GM21825 (cell line): ENCODE results near the gene TRAP1.

Experiments used
- ATAC-seq: cut with Tn5 transposase; IDR thresholded peaks from one replicate; pipeline ENCODE4 v1.9.1; 2021; ENCODE audit warnings: mild to moderate bottlenecking, moderate library complexity; ENCODE audit not compliant: unreplicated experiment

The TRAP1 gene

GRCh38 chr16:3737181-3737580 lies 19.9 kb upstream of the TRAP1 start:
- ATAC-seq: no peak

DNA sequence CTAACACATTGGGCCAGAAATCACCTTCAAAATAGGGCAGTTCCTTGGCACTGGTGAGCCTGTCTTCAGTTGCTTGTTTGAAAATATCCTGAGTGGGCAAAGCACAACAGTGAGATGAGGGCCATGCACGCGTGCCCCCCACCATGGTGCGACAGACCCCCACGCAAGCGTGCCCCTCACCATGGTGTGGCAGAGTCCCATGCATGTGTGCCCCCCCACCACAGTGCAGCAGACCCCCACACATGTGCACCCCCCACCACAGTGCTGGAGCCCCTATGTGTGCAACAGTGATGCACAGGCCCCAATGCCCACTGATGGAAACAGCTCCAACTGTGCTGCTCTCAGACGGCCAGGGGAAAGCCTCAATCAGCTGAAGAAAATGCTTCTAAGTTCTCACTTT lies 18.8 kb upstream of the TRAP1 start:
- no peak for ATAC-seq

DNA sequence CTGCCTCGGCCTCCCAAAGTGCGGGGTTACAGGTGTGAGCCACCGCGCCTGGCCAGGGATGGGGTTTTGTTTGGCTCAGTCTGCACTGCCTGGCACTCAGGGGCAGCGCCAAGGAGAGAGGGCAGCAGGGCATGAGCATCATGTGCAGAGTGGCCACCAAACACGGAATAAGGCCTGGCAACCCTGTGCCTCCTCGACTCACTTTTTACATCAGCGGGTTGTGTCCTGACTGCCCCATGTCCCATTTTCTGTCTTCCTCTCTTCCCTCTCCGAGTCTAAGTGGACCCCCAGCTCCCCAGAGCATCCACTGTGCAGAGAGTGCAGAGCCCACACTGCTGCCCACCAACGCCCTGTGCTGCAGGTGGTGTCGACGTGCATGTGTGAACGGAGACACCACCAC lies 18.2 kb upstream of the TRAP1 start:
- ATAC-seq: no peak

GRCh38 chr16:3734758-3735221 lies 17.5 kb upstream of the TRAP1 start:
- ATAC-seq: no peak

GRCh38 chr16:3734084-3734757 lies 16.9 kb upstream of the TRAP1 start:
- ATAC-seq: no peak

DNA sequence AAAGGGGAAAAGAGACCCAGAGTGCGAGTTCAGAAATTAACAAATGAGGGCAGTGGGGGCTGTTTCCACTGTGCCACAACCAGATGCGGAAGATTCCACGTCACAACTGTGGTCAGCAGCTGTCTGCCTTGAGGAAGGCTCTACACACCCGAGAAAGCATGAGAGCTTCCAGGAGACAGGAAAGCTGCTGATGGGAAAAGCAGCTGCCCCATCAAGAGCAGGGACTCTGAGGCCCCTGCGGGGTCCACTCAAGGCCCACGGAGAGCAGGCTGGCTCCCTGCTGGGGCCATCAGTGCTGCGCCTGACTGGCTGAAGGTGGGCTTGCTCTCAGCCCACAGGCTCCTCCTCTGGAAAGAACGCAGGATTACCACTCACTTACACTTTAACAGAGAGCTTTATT lies 14.8 kb upstream of the TRAP1 start:
- ATAC-seq: no peak

- ATAC-seq: no peak
These were observed 14.0 kb upstream of the TRAP1 start for GRCh38 chr16:3731126-3731935.

DNA sequence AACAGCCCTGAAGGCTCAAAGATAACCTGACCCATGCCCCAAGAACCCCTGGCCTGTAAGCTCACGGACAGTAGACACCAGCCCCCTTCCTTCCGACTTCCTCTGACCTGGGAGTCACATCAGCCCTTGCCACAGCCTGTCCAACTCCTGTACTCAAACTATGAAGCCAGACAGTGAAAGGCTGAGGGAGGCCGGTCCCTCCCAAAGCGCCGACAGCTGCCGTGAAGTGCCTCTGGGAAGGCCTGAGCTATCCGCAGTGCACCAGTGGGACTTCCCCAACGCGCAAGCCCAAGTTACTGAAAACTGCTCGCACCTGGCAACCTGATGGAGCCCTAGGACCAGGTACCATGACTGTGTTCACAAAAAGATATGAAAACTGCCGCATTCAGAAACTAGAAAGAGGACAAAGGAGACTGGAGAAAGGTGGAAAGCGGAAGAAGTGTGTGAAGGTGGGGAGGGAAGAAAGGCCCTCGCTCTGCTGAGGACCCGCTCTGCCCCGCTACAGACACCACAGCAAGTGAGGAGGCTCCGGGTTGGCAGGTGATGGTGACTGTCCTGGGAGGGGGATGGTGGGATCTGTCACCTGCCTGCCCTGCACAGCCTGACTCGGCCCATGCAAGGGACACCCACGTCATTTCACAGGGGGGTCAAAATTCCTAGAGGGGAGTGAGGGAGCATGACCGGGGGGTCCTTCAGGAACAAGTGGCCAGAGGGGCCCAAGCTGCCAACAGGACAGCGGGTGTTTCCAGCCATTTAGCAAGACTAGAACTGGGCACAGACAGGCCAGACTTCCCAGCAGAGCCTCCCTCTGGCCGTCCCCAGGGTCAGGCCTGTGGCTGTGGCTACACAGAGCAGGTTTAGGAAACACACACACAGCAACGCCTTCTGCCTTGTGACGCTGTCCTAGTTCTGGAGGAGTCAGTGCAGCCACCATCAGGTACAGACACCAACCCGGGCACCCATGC lies 13.1 kb upstream of the TRAP1 start:
- no peak for ATAC-seq

GRCh38 chr16:3729161-3730112 lies 12.1 kb upstream of the TRAP1 start:
- ATAC-seq: no peak

GRCh38 chr16:3728424-3729160 lies 11.3 kb upstream of the TRAP1 start:
- ATAC-seq: no peak

- no peak for ATAC-seq
These were observed 10.6 kb upstream of the TRAP1 start for GRCh38 chr16:3727806-3728381.

DNA sequence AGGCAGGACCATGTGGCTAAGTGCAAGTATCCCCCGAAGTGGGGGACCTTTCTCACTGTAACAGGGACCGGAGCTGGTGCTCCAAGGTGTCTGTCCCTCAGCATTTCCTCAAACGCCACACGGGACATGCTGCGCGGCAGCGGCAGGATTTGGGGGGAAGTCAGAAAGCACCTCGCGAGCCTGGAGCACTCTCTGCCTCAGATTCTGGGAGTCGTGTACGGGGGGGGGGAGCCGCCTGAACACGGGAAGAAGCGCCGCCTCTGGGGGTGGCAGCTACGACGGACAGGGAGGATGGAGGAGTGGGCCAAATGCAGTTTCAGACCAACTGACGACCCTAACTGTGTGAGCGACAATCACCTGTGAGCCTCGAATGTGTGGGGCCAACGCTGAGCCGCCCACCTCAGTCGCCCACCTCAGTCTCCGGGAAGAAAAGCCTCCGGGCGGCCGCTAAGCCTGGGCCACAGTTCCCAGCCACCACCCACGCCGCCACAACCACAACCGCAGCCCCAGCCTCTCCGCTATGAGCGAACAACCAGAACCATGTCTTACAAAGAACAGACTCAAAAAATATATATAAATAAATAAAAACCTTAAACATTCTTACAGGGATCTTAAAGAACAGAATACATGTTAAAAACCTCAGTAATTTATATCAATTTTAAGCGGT lies 8.8 kb upstream of the TRAP1 start:
- ATAC-seq: no peak

GRCh38 chr16:3725276-3725675 lies 8.0 kb upstream of the TRAP1 start:
- ATAC-seq: no peak

DNA sequence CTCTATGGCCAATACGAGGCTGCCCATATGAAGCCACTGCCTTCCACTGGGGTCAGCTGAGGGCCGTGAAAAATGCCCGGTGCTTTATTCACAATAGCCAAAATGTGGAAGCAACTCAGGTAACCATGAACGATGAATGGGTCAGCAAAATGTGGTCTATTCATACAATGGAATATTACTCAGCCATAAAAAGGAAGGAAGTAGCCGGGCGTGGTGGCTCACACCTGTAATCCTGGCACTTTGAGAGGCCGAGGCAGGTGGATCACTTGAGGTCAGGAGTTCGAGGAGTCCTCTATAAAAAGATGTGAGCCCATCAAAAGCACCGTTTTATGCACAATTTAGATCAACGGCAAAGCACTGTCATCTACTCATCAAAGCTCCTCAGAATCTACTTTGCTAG lies 5.2 kb upstream of the TRAP1 start:
- no peak for ATAC-seq

DNA sequence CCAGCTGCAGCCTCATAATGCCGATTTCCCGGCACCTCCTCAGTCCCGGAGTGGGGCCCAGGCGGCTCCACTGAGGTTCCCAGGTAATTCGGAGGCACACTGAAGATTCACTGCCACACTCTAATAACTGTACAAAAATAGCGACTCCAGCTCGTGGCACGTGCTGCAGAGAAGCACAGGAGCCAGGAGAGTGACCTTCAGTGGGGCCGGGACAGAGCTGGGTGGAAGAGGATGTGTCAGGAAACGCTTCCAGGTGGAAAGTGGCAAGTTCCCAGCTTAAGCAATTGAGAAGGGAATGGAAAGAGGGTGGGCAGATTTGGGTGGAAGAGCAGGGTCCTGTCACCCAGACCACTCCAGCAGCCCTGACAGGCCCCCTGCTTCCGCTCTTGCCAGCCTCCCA lies 3.1 kb upstream of the TRAP1 start:
- no peak for ATAC-seq

GRCh38 chr16:3718628-3719027 lies 1.3 kb upstream of the TRAP1 start:
- no peak for ATAC-seq

GRCh38 chr16:3718019-3718391 lies 681 bp upstream of the TRAP1 start:
- no peak for ATAC-seq

DNA sequence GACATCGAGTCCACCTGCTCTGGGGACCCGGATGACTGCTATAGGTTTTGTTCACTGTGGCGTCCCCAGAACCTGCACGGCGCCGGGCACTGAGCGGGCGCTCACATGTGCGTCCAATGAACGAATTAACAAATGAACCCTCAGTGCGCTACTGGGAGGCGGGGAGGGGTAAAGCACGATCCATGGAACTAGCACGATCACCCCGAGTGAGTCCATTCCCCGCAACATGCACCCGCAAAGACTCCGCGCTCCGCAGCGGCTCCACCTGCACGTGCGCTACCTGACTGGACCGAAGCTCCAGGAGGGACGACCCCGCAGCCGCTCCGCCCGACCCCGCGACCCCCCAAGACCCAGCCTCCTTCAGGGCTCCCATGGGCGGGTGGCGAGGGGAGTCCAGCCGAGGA lies 491 bp downstream of the TRAP1 start:
- ATAC-seq: no peak

GRCh38 chr16:3715430-3715829 lies 1.9 kb downstream of the TRAP1 start:
- no peak for ATAC-seq
